ENCODE measurements around the gene GPR137. TPM values are rescaled to one million over a fixed set of nuclear protein-coding genes. Genes with fewer than 3 reads are reported as not detected.

The GPR137 gene
- total and polyA plus RNA-seq, 9 of the 15 experiments (the other 6 are each of a cell fraction or from before 2014, with no cell fraction given) = 0.32 to 26.7 (median 10.7) TPM

DNA sequence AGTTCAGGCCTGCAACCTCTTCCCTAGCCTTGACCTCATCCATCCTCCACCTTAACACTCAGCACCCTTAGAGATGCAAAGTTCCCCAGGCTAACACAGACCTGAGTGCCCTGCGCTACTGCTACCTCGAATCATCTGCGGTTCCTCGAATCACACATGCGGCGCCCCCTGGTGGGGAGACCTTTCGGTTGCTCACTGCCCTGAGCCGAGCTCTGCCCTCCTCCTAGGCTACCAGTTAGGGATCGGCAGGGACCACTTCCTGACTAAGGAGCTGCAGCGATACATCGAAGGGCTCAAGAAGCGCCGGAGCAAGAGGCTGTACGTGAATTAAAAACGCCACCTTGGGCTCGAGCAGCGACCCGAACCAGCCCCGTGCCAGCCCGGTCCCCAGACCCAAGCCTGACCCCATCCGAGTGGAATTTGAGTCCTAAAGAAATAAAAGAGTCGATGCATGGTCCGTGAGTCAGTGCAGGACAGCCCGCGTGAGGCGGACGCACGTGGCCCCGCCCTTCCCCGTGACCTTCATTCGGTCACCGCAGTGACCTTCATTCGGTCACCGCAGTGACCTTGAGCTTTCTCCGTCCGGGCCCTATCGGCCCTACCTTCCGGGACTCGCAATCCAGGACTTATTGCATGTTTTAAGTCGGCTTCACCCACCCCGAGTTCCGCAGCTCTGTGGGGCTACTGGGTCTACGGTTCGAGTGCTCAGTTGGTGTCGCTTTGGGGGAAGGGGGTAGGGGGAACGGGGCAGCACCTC is 18.8 kb downstream of the GPR137 start (continued):
- peak; percentile 21; the same call in 1 of the 2 replicates for TF ChIP-seq PKNOX1 (IDR thresholded peaks at IDR 0.05)
- TF ChIP-seq ZFP1 (CRISPR knock-in tag; IDR thresholded peaks at IDR 0.05) = no peak
- TF ChIP-seq, protein P1, sequence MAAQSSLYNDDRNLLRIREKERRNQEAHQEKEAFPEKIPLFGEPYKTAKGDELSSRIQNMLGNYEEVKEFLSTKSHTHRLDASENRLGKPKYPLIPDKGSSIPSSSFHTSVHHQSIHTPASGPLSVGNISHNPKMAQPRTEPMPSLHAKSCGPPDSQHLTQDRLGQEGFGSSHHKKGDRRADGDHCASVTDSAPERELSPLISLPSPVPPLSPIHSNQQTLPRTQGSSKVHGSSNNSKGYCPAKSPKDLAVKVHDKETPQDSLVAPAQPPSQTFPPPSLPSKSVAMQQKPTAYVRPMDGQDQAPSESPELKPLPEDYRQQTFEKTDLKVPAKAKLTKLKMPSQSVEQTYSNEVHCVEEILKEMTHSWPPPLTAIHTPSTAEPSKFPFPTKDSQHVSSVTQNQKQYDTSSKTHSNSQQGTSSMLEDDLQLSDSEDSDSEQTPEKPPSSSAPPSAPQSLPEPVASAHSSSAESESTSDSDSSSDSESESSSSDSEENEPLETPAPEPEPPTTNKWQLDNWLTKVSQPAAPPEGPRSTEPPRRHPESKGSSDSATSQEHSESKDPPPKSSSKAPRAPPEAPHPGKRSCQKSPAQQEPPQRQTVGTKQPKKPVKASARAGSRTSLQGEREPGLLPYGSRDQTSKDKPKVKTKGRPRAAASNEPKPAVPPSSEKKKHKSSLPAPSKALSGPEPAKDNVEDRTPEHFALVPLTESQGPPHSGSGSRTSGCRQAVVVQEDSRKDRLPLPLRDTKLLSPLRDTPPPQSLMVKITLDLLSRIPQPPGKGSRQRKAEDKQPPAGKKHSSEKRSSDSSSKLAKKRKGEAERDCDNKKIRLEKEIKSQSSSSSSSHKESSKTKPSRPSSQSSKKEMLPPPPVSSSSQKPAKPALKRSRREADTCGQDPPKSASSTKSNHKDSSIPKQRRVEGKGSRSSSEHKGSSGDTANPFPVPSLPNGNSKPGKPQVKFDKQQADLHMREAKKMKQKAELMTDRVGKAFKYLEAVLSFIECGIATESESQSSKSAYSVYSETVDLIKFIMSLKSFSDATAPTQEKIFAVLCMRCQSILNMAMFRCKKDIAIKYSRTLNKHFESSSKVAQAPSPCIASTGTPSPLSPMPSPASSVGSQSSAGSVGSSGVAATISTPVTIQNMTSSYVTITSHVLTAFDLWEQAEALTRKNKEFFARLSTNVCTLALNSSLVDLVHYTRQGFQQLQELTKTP (IDR thresholded peaks at IDR 0.05; ENCODE audit: low read depth in 1 of 2, partially characterized antibody in 2 of 2) = peak in 1 of 2 experiments; percentile 81
- TF ChIP-seq POLR2G (IDR thresholded peaks at IDR 0.05; ENCODE audit: low read depth, low read length) = peak; percentile 75
- TF ChIP-seq ZNF41 (CRISPR knock-in tag; conservative IDR thresholded peaks at IDR 0.05) = no peak
- TF ChIP-seq BACH1 (tag; IDR thresholded peaks at IDR 0.05) = no peak
- no peak for TF ChIP-seq SAFB2 (IDR thresholded peaks at IDR 0.05; ENCODE audit: borderline replicate concordance, low read depth, low read length, severe bottlenecking)
- no peak for TF ChIP-seq CBFA2T3 (IDR thresholded peaks at IDR 0.05)
- TF ChIP-seq ZNF146 (CRISPR knock-in tag; IDR thresholded peaks at IDR 0.05; ENCODE audit: unreplicated experiment) = no peak
